HEK293T (cell line): ENCODE results near the gene AOPEP.

ENCODE experiments used
- CTCF ChIA-PET: fragments of 350-600 bp; formaldehyde crosslinking; extraction: SDS; loops from one replicate; lab custom pipeline; 2021; ENCODE audit warnings: antibody characterized with exemption, inconsistent platforms; lab: Yijun Ruan, JAX
- POLR2A ChIA-PET: fragments of 350-600 bp; formaldehyde crosslinking; extraction: SDS; loops from one replicate; lab custom pipeline; 2020; ENCODE audit warnings: antibody characterized with exemption, inconsistent platforms; lab: Yijun Ruan, JAX
- DNase-seq: peaks from one replicate; pipeline ENCODE4 v3.0.0; 2012; ENCODE audit warnings: mixed read lengths; ENCODE audit errors: extremely low spot score
- ARNT ChIP-seq: fragments of 450-650 bp; IDR thresholded peaks from 2 replicates; pipeline ENCODE4 v1.6.1; 2017; ENCODE audit warnings: mild to moderate bottlenecking
- BHLHE40 ChIP-seq: fragments of 450-650 bp; IDR thresholded peaks from 2 replicates; pipeline ENCODE4 v1.6.1; 2016; ENCODE audit warnings: mild to moderate bottlenecking, moderate library complexity, borderline replicate concordance
- CTBP1 ChIP-seq: fragments of 450-650 bp; IDR thresholded peaks from 2 replicates; pipeline ENCODE4 v1.6.1; 2016; ENCODE audit warnings: borderline replicate concordance
- ELF4 ChIP-seq: fragments of 450-650 bp; IDR thresholded peaks from 2 replicates; pipeline ENCODE4 v1.6.1; 2017; ENCODE audit warnings: antibody characterized with exemption
- FOXA1 ChIP-seq: fragments of 450-650 bp; IDR thresholded peaks from 2 replicates; pipeline ENCODE4 v1.6.1; 2016; ENCODE audit warnings: mild to moderate bottlenecking
- FOXK2 ChIP-seq: fragments of 450-650 bp; IDR thresholded peaks from 2 replicates; pipeline ENCODE4 v1.6.1; 2016; ENCODE audit warnings: mild to moderate bottlenecking
- FOXM1 ChIP-seq: fragments of 450-650 bp; IDR thresholded peaks from 2 replicates; pipeline ENCODE4 v1.6.1; 2017; ENCODE audit warnings: mild to moderate bottlenecking, borderline replicate concordance
- HDGF ChIP-seq: fragments of 450-650 bp; IDR thresholded peaks from 2 replicates; pipeline ENCODE4 v1.6.1; 2017; ENCODE audit warnings: antibody characterized with exemption, borderline replicate concordance
- L3MBTL2 ChIP-seq: fragments of 450-650 bp; conservative IDR thresholded peaks from 2 replicates; pipeline ENCODE4 v1.6.1; 2016; ENCODE audit warnings: mild to moderate bottlenecking
- LEF1 ChIP-seq: fragments of 450-650 bp; IDR thresholded peaks from 2 replicates; pipeline ENCODE4 v1.6.1; 2017; ENCODE audit warnings: mild to moderate bottlenecking, borderline replicate concordance
- NFRKB ChIP-seq: fragments of 450-650 bp; IDR thresholded peaks from 2 replicates; pipeline ENCODE4 v1.6.1; 2016; ENCODE audit warnings: mild to moderate bottlenecking, moderate library complexity
- SP1 ChIP-seq: fragments of 450-650 bp; IDR thresholded peaks from 2 replicates; pipeline ENCODE4 v1.6.1; 2017
- SUZ12 ChIP-seq: fragments of 450-650 bp; IDR thresholded peaks from 2 replicates; pipeline ENCODE4 v1.6.1; 2016; ENCODE audit warnings: mild to moderate bottlenecking
- TARDBP ChIP-seq: fragments of 450-650 bp; IDR thresholded peaks from 2 replicates; pipeline ENCODE4 v1.6.1; 2016
- ZNF384 ChIP-seq: fragments of 450-650 bp; IDR thresholded peaks from 2 replicates; pipeline ENCODE4 v1.6.1; 2016
- TF ChIP-seq, protein P1 (sequence below): fragments of 450-650 bp; IDR thresholded peaks from 2 replicates; pipeline ENCODE4 v1.6.1; 2016

AOPEP gene

GRCh38 chr9:94879230-94879629, 152.7 kb downstream of the AOPEP start:
- no peak for TF ChIP-seq ELF4
- no peak for TF ChIP-seq ARNT
- TF ChIP-seq FOXA1 = no peak
- TF ChIP-seq LEF1 = no peak
- TF ChIP-seq SUZ12 = no peak
- TF ChIP-seq L3MBTL2 = no peak
- ChIA-PET CTCF (no interaction called here), POLR2A (no interaction called here)
- no peak for DNase-seq

DNA sequence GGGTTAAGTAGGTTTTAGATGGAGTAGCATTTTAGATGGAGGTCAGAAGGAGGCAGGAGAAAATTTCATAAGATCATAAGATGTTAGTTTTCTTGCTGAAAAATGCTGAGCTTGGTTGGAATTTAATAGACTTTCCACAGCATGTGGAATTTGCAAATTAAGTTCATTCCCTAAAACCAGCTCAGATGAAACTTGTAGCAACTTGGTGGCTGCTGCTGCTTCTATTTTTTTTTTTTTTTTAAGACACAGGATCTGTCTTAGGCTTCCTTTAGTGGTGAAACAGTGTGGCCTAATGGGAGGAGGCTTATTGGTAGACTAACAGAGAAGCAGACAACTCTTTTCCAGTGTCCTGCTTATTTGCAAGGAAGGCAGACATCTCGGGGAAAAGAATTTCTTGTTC, 154.5 kb downstream of the AOPEP start:
- POLR2A ChIA-PET = no interaction called here
- TF ChIP-seq NFRKB = no peak
- TF ChIP-seq FOXK2 = no peak
- TF ChIP-seq FOXM1 = no peak
- TF ChIP-seq HDGF = no peak
- TF ChIP-seq CTBP1 = no peak
- TF ChIP-seq BHLHE40 = no peak
- no peak for TF ChIP-seq FOXA1
- no peak for TF ChIP-seq LEF1
- TF ChIP-seq ARNT = no peak
- TF ChIP-seq L3MBTL2 = no peak
- TF ChIP-seq SUZ12 = no peak
- no peak for TF ChIP-seq ELF4
- TF ChIP-seq SP1 = no peak
- TF ChIP-seq ZNF384 = no peak
- CTCF ChIA-PET = no interaction called here
- DNase-seq = no peak

DNA sequence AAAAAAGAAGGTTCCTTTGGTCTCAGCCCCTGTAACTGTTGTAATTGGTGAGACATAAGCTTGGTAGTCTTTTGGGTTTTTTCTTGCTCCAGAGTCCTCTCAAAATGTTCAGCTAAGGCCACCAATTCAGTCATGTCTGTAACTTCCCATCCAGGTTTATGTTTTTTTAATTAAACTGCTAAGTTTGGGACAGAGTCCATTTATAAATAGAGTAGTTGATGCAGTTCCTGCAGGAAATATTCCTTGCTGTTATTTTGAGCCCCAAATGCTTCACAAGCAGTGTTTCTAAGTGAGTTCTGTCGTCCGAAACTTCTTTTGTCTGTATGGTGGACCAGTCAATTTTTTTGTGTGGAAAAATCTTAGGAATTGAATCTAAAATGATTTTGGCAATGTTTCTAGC, 155.0 kb downstream of the AOPEP start:
- DNase-seq = no peak
- ChIA-PET POLR2A (no interaction called here), CTCF (no interaction called here)
- TF ChIP-seq LEF1 (no peak), CTBP1 (no peak), BHLHE40 (no peak), NFRKB (no peak), SUZ12 (no peak), FOXK2 (no peak), FOXA1 (no peak), FOXM1 (no peak), TARDBP (no peak), ZNF384 (no peak), SP1 (no peak), L3MBTL2 (no peak), HDGF (no peak), ARNT (no peak), ELF4 (no peak)
- TF ChIP-seq, protein P1, sequence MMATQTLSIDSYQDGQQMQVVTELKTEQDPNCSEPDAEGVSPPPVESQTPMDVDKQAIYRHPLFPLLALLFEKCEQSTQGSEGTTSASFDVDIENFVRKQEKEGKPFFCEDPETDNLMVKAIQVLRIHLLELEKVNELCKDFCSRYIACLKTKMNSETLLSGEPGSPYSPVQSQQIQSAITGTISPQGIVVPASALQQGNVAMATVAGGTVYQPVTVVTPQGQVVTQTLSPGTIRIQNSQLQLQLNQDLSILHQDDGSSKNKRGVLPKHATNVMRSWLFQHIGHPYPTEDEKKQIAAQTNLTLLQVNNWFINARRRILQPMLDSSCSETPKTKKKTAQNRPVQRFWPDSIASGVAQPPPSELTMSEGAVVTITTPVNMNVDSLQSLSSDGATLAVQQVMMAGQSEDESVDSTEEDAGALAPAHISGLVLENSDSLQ = no peak

DNA sequence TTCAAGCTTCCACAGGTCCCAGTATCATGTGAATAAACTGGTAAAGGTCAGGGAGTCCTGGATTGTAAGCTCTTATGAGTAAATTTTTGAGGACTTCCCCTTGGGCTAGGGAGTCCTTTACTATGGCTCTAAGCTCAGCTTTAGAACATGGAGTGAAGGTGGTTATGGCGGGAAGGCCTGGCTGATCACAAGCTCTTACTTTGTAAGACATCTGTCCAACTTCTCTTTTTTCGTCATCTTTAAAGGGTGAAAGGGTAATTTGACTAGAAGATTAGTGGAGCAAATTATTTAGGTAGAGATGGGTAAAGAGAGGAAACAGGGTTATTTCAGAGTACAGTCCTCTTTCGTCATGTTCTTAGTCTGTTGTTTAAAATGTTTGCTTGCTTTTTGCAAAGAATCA, 155.4 kb downstream of the AOPEP start:
- CTCF ChIA-PET = no interaction called here
- TF ChIP-seq FOXA1 (no peak), CTBP1 (no peak), SP1 (no peak), FOXM1 (no peak), BHLHE40 (no peak), HDGF (no peak), LEF1 (no peak), L3MBTL2 (no peak), ARNT (no peak), ZNF384 (no peak), SUZ12 (no peak), FOXK2 (no peak), TARDBP (no peak), NFRKB (no peak), ELF4 (no peak)
- TF ChIP-seq, protein P1 = no peak
- no peak for DNase-seq
- POLR2A ChIA-PET = no interaction called here

DNA sequence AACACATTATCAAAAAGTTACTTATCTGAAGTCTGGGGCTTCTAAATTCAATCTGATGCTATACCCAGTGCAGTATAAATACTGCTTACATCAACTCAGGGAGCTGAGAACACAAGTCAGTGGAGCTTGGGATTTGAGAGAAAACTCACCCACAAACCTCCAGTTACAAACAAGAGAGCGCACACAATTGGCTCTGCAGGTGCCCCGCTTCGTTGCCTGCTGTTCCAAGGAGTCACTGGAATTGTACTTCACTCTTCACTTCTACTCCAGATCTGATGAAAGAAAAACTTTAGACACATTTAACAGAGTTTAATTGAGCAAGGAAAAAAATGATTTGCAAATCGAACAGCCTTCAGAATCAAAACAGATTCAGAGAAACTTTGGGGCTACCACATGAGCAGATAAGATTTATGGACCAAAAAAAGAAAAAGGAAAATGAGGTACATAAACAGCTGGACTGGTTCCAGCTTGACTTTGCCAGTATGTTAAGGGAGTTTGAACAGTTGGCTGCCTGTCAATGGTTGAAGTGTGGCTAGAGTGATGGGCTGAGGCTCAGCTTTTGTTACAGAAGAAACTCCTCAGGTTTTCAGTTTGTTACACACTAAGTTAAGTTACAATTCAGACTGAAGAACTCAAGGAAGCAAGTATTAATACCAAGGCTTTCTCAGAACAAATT, 156.6 kb downstream of the AOPEP start:
- ChIA-PET POLR2A (no interaction called here), CTCF (no interaction called here)
- TF ChIP-seq TARDBP (no peak), ELF4 (no peak)
- DNase-seq = no peak

- TF ChIP-seq FOXA1 (no peak), SUZ12 (no peak), LEF1 (no peak), NFRKB (no peak)
- DNase-seq = no peak
- ChIA-PET POLR2A (no interaction called here), CTCF (no interaction called here)
Measured at GRCh38 chr9:94885854-94886447, 159.5 kb downstream of the AOPEP start.

DNA sequence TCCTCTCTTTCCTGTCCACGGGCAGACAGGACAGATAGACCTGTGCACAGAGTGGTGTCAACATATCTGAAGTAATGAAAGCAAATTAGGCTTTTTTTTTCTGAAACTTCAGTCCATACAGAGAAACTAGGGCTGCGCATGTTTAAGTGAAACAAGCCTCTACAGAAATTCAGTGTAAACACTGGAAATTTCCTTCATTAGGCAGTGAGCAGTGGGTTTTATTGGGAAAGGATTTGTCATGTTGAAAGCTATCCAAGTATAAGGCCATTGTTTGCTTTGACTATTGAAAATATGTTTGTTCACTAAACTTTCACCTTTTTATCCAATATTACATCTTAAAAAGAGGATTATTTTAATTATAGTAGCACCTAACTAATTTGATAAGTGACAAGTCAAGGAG, 161.2 kb downstream of the AOPEP start:
- POLR2A ChIA-PET = no interaction called here
- DNase-seq = no peak
- CTCF ChIA-PET = no interaction called here
- no peak for TF ChIP-seq LEF1

DNA sequence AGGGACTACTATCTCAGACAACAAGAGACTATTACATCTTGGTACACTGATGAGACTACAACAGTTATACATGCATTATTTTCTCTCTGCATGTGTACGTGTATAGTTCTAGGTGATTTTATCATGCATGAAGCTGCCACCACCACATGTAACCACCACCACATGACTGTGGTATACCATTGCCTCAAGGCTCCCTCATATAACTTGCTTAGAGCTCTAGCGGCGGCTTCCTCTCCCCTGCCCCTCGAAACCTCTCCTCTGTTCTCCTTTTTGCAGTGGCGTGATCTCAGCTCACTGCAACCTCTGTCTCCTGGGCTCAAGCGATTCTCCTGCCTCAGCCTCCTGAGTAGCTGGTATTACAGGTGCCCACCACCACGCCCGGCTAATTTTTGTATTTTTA, 162.3 kb downstream of the AOPEP start:
- CTCF ChIA-PET = no interaction called here
- POLR2A ChIA-PET = no interaction called here
- TF ChIP-seq ARNT (no peak), LEF1 (no peak), BHLHE40 (no peak), TARDBP (no peak), SP1 (no peak), SUZ12 (no peak), FOXM1 (no peak), CTBP1 (no peak), ELF4 (no peak), FOXA1 (no peak), NFRKB (no peak), L3MBTL2 (no peak), FOXK2 (no peak), HDGF (no peak)
- TF ChIP-seq, protein P1 = no peak
- no peak for DNase-seq
